T-helper 2 cell (primary cell): Measurements from ENCODE around the gene HOXA5.

Source experiments
- DNase-seq, 5 experiments: peaks; one replicate each; pipeline versions ENCODE4 v3.0.0 to v3.0.0-alpha.2; 2012 to 2022

The HOXA5 gene

GRCh38 chr7:27104341-27105058, 39.0 kb downstream of the HOXA5 start:
- no peak for DNase-seq

GRCh38 chr7:27103489-27104226, 39.8 kb downstream of the HOXA5 start:
- no peak for DNase-seq

- no peak for DNase-seq
Observed at GRCh38 chr7:27102581-27103442, 40.7 kb downstream of the HOXA5 start, which contains the start of gene HOXA2. Gene HOXA2, minus strand, starts transcription at chr7:27102683. Its CDS starts 183 bp downstream, at chr7:27102500.

- DNase-seq = no peak
Observed at GRCh38 chr7:27101957-27102580, 41.4 kb downstream of the HOXA5 start.

GRCh38 chr7:27101171-27101956, 42.1 kb downstream of the HOXA5 start:
- DNase-seq = no peak

GRCh38 chr7:27100694-27101170, 42.7 kb downstream of the HOXA5 start:
- DNase-seq = no peak

- DNase-seq = no peak
Observed at GRCh38 chr7:27099453-27100370, 43.8 kb downstream of the HOXA5 start.

- no peak for DNase-seq
Observed at GRCh38 chr7:27098578-27099451, 44.7 kb downstream of the HOXA5 start.

GRCh38 chr7:27097686-27098577, 45.5 kb downstream of the HOXA5 start:
- DNase-seq = no peak

GRCh38 chr7:27096768-27097514, 46.5 kb downstream of the HOXA5 start:
- no peak for DNase-seq

GRCh38 chr7:27095897-27096767, 47.3 kb downstream of the HOXA5 start, which contains the start of gene HOXA1:
Gene HOXA1, minus strand, starts transcription at chr7:27096000. Its CDS starts 88 bp downstream, at chr7:27095912.
- peak; percentile 51 to 89 (median 70) for DNase-seq

- peak in 2 of 5 experiments; percentile 23 to 27 for DNase-seq
Observed at GRCh38 chr7:27095050-27095896, 48.2 kb downstream of the HOXA5 start.

- no peak for DNase-seq
Observed at GRCh38 chr7:27094304-27095049, 49.0 kb downstream of the HOXA5 start.

- DNase-seq = no peak
Observed at GRCh38 chr7:27093184-27093895, 50.1 kb downstream of the HOXA5 start.
